PFSK-1 (cell line): Measurements from ENCODE around the gene MPP3.

ENCODE experiments used
- FOXP2 ChIP-seq: optimal IDR thresholded peaks from 2 replicates; pipeline ENCODE3; 2011; ENCODE audit warnings: borderline replicate concordance, control low read depth, inconsistent platforms; ENCODE audit not compliant: insufficient read depth; ENCODE audit errors: extremely low read length, extremely low read depth
- POLR2AphosphoS5 ChIP-seq: IDR thresholded peaks from 2 replicates; pipeline ENCODE4 v1.6.1; 2012; ENCODE audit warnings: low read depth, mild to moderate bottlenecking, control low read depth, low read length, moderate library complexity
- REST ChIP-seq, 2 experiments: IDR thresholded peaks; 2 replicates each; pipeline versions ENCODE4 v1.6.1 to v1.8.0; 2011 to 2012; ENCODE audit warnings: low read depth in 2 of 2, low read length in 2 of 2, control low read depth in 1 of 2, inconsistent platforms in 1 of 2, mild to moderate bottlenecking in 1 of 2, moderate library complexity in 1 of 2; ENCODE audit not compliant: insufficient read depth in 1 of 2
- SIN3A ChIP-seq: IDR thresholded peaks from 2 replicates; pipeline ENCODE4 v1.6.1; 2012; ENCODE audit warnings: mild to moderate bottlenecking, low read length, moderate library complexity, borderline replicate concordance; ENCODE audit not compliant: insufficient read depth
- TAF1 ChIP-seq: IDR thresholded peaks from 2 replicates; pipeline ENCODE4 v1.6.1; 2012; ENCODE audit warnings: low read length, control low read depth, borderline replicate concordance; ENCODE audit not compliant: insufficient read depth

The MPP3 gene

GRCh38 chr17:43873091-43873490 lies 40.1 kb upstream of the MPP3 start:
- TF ChIP-seq POLR2AphosphoS5 (no peak), REST (IDR thresholded peaks at IDR 0.05; ENCODE audit: insufficient read depth in 1 of 2, low read depth in 2 of 2, low read length in 2 of 2) (no peak), TAF1 (no peak), FOXP2 (no peak), SIN3A (no peak)

GRCh38 chr17:43871946-43872690 lies 39.2 kb upstream of the MPP3 start:
- TF ChIP-seq SIN3A (no peak), TAF1 (no peak), REST (IDR thresholded peaks at IDR 0.05; ENCODE audit: insufficient read depth in 1 of 2, low read depth in 2 of 2, low read length in 2 of 2) (no peak), POLR2AphosphoS5 (no peak), FOXP2 (no peak)

GRCh38 chr17:43868226-43868994 lies 35.5 kb upstream of the MPP3 start:
- TF ChIP-seq FOXP2 (no peak), SIN3A (no peak), REST (IDR thresholded peaks at IDR 0.05; ENCODE audit: insufficient read depth in 1 of 2, low read depth in 2 of 2, low read length in 2 of 2) (no peak), TAF1 (no peak), POLR2AphosphoS5 (no peak)

- TF ChIP-seq SIN3A (no peak), FOXP2 (no peak), TAF1 (no peak), POLR2AphosphoS5 (no peak), REST (IDR thresholded peaks at IDR 0.05; ENCODE audit: insufficient read depth in 1 of 2, low read depth in 2 of 2, low read length in 2 of 2) (no peak)
These were observed 31.4 kb upstream of the MPP3 start for GRCh38 chr17:43864161-43864984.
